Measurements from ENCODE around the gene OR6B2.
A peak's percentile ranks its signal among the peaks of the same experiment; 100 is the strongest.
"Not testable (repeated sequence)": the region's sequence is repeated elsewhere in the genome, so short reads cannot be mapped to it uniquely, and the experiment has no call there.

Gene OR6B2

GRCh38 chr2:240030379-240031094, at the start of gene OR6B2:
TSS of gene OR6B2 (minus strand) at chr2:240030429. CDS start at chr2:240030429, 0 bp downstream.
- no peak for DNase-seq (ENCODE audit: low read depth in 2 of 2)

GRCh38 chr2:240078631-240079030, 48.4 kb upstream of the OR6B2 start:
- no peak for DNase-seq (ENCODE audit: low read depth in 2 of 2)

GRCh38 chr2:240077442-240077841, 47.2 kb upstream of the OR6B2 start:
- no peak for DNase-seq (ENCODE audit: low read depth in 2 of 2)

GRCh38 chr2:240074545-240074944, 44.3 kb upstream of the OR6B2 start:
- DNase-seq (ENCODE audit: low read depth in 2 of 2): no peak

- no peak for DNase-seq (ENCODE audit: low read depth in 2 of 2)
These were observed 40.7 kb upstream of the OR6B2 start for GRCh38 chr2:240070907-240071306.

GRCh38 chr2:240069829-240070228, 39.6 kb upstream of the OR6B2 start:
- no peak for DNase-seq (ENCODE audit: low read depth in 2 of 2)

GRCh38 chr2:240068193-240068592, 38.0 kb upstream of the OR6B2 start:
- DNase-seq (ENCODE audit: low read depth in 2 of 2): no peak

- no peak for DNase-seq (ENCODE audit: low read depth in 2 of 2)
These were observed 36.3 kb upstream of the OR6B2 start for GRCh38 chr2:240066489-240066888.

GRCh38 chr2:240064898-240065297, 34.7 kb upstream of the OR6B2 start:
- no peak for DNase-seq (ENCODE audit: low read depth in 2 of 2)

- DNase-seq (ENCODE audit: low read depth in 2 of 2): peak in 1 of 2 experiments; percentile 24
These were observed 30.9 kb upstream of the OR6B2 start for GRCh38 chr2:240060977-240061591.

GRCh38 chr2:240056678-240057077, 26.4 kb upstream of the OR6B2 start:
- no peak for DNase-seq (ENCODE audit: low read depth in 2 of 2)

- DNase-seq (ENCODE audit: low read depth in 2 of 2): no peak
These were observed 25.1 kb upstream of the OR6B2 start for GRCh38 chr2:240055177-240055917.

- no peak for DNase-seq (ENCODE audit: low read depth in 2 of 2)
These were observed 23.2 kb upstream of the OR6B2 start, which contains the start of gene OR6B3 for GRCh38 chr2:240053173-240054155. TSS of gene OR6B3 (minus strand) at chr2:240053521.

GRCh38 chr2:240052524-240052923, 22.3 kb upstream of the OR6B2 start:
- DNase-seq (ENCODE audit: low read depth in 2 of 2): no peak

GRCh38 chr2:240051697-240052096, 21.5 kb upstream of the OR6B2 start:
- DNase-seq (ENCODE audit: low read depth in 2 of 2): no peak

- no peak for DNase-seq (ENCODE audit: low read depth in 2 of 2)
These were observed 20.0 kb upstream of the OR6B2 start for GRCh38 chr2:240050278-240050677.

- no peak for DNase-seq (ENCODE audit: low read depth in 2 of 2)
These were observed 18.0 kb upstream of the OR6B2 start for GRCh38 chr2:240048237-240048636.

- DNase-seq (ENCODE audit: low read depth in 2 of 2): no peak
These were observed 14.9 kb upstream of the OR6B2 start for GRCh38 chr2:240045098-240045497.

GRCh38 chr2:240044096-240044495, 13.9 kb upstream of the OR6B2 start:
- not testable (repeated sequence) for DNase-seq (ENCODE audit: low read depth in 2 of 2)

GRCh38 chr2:240043279-240043989, 13.2 kb upstream of the OR6B2 start:
- no peak for DNase-seq (ENCODE audit: low read depth in 2 of 2)

GRCh38 chr2:240042740-240043139, 12.5 kb upstream of the OR6B2 start:
- DNase-seq (ENCODE audit: low read depth in 2 of 2): no peak
